NB4 (cell line): Measurements from ENCODE around the gene PTPRG.

Source experiments
- MYC ChIP-seq: IDR thresholded peaks from 2 replicates; pipeline ENCODE4 v1.6.1; 2011; ENCODE audit warnings: low read depth, low read length
- POLR2A ChIP-seq: IDR thresholded peaks from 2 replicates; pipeline ENCODE4 v1.6.1; 2011; ENCODE audit warnings: mild to moderate bottlenecking; ENCODE audit not compliant: insufficient read length; ENCODE audit errors: extremely low read depth
- TF ChIP-seq, protein P1 (sequence below): IDR thresholded peaks from one replicate; pipeline ENCODE4 v1.5.1; 2012; ENCODE audit warnings: low read depth, low read length
- TF ChIP-seq, protein P2 (sequence below): IDR thresholded peaks from 2 replicates; pipeline ENCODE4 v1.6.1; 2011; ENCODE audit warnings: low read depth, low read length

- no peak for TF ChIP-seq POLR2A
- TF ChIP-seq, protein P1, sequence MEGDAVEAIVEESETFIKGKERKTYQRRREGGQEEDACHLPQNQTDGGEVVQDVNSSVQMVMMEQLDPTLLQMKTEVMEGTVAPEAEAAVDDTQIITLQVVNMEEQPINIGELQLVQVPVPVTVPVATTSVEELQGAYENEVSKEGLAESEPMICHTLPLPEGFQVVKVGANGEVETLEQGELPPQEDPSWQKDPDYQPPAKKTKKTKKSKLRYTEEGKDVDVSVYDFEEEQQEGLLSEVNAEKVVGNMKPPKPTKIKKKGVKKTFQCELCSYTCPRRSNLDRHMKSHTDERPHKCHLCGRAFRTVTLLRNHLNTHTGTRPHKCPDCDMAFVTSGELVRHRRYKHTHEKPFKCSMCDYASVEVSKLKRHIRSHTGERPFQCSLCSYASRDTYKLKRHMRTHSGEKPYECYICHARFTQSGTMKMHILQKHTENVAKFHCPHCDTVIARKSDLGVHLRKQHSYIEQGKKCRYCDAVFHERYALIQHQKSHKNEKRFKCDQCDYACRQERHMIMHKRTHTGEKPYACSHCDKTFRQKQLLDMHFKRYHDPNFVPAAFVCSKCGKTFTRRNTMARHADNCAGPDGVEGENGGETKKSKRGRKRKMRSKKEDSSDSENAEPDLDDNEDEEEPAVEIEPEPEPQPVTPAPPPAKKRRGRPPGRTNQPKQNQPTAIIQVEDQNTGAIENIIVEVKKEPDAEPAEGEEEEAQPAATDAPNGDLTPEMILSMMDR: no peak
- TF ChIP-seq, protein P2, sequence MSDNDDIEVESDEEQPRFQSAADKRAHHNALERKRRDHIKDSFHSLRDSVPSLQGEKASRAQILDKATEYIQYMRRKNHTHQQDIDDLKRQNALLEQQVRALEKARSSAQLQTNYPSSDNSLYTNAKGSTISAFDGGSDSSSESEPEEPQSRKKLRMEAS: no peak
- TF ChIP-seq MYC: no peak
Observed at GRCh38 chr3:61876797-61877196, 315.4 kb downstream of the PTPRG start.
